ENCODE data around the gene HBG2.

- no peak for TF ChIP-seq CTCF (IDR thresholded peaks at IDR 0.05; ENCODE audit: low read length)
- TF ChIP-seq EZH2phosphoT487 (IDR thresholded peaks at IDR 0.05; ENCODE audit: low read length) = no peak
Measured at GRCh38 chr11:5229356-5229755, 25.2 kb downstream of the HBG2 start.
